Type B pancreatic cell (in vitro differentiated cells): ENCODE measurements around the gene STARD13. TPM values are rescaled to one million over a fixed set of nuclear protein-coding genes. Genes with fewer than 3 reads are reported as not detected.

Source experiments
- DNase-seq: peaks from one replicate; pipeline ENCODE4 v3.0.0; 2021; ENCODE audit warnings: mixed read lengths; ENCODE audit not compliant: unreplicated experiment; ENCODE audit errors: extremely low spot score
- H3K27ac Mint-ChIP-seq: 2 replicates; pipeline ENCODE4 v1.8.0; 2021; ENCODE audit warnings: mild to moderate bottlenecking, mixed read lengths
- H3K27me3 Mint-ChIP-seq: 2 replicates; pipeline ENCODE4 v1.8.0; 2021; ENCODE audit warnings: mixed read lengths
- H3K36me3 Mint-ChIP-seq: 2 replicates; pipeline ENCODE4 v1.8.0; 2021; ENCODE audit warnings: mixed read lengths
- H3K4me1 Mint-ChIP-seq: one replicate; pipeline ENCODE4 v1.8.0; 2021; ENCODE audit warnings: mixed read lengths; ENCODE audit not compliant: unreplicated experiment
- H3K4me3 Mint-ChIP-seq: 2 replicates; pipeline ENCODE4 v1.8.0; 2021; ENCODE audit warnings: mild to moderate bottlenecking, mixed read lengths
- H3K9me3 Mint-ChIP-seq: 2 replicates; pipeline ENCODE4 v1.8.0; 2021; ENCODE audit warnings: mixed read lengths
- total RNA-seq: library from RNA; stranded (reverse); gene quantifications from 2 replicates; pipeline ENCODE4 v1.2.1, GENCODE V29; 2021; ENCODE audit warnings: low replicate concordance
- TF ChIP-seq, protein P1 (sequence below): fragments of 200-600 bp; sonication (generic); conservative IDR thresholded peaks from 2 replicates; pipeline ENCODE4 v1.5.0; 2021; ENCODE audit warnings: antibody characterized with exemption, mild to moderate bottlenecking

Gene STARD13
- total RNA-seq, 1 donor from 2014 or later, result 12.1 TPM

DNA sequence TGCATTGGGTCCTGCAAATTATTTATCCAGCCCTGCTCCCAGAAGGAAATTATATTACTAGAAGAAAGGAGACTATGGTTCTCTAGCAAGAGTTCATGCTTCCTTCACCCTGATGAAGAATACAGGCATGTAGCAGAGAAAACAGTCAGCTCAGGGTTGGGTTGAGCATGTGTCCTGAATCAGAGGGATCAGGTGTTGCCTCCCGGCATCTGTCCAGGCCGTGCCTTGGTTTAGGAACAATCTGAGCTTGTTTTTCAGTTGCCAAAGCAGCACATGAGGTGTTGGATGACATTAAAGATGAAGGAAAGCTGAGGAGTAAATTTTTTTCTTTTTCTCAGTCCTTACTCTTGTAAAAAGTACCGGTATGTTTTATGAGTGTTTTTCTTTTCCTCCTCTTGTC is 207.3 kb downstream of the STARD13 start:
- DNase-seq, result no peak
- Mint-ChIP-seq H3K9me3 (no peaks in the 10 kb centered on the region), H3K4me1 (peaks cover 15% of the 10 kb centered on the region), H3K4me3 (no peak overlapping the region), H3K27ac (no peak overlapping the region), H3K36me3 (no peaks in the 10 kb centered on the region), H3K27me3 (no peaks in the 10 kb centered on the region)
- TF ChIP-seq, protein P1, sequence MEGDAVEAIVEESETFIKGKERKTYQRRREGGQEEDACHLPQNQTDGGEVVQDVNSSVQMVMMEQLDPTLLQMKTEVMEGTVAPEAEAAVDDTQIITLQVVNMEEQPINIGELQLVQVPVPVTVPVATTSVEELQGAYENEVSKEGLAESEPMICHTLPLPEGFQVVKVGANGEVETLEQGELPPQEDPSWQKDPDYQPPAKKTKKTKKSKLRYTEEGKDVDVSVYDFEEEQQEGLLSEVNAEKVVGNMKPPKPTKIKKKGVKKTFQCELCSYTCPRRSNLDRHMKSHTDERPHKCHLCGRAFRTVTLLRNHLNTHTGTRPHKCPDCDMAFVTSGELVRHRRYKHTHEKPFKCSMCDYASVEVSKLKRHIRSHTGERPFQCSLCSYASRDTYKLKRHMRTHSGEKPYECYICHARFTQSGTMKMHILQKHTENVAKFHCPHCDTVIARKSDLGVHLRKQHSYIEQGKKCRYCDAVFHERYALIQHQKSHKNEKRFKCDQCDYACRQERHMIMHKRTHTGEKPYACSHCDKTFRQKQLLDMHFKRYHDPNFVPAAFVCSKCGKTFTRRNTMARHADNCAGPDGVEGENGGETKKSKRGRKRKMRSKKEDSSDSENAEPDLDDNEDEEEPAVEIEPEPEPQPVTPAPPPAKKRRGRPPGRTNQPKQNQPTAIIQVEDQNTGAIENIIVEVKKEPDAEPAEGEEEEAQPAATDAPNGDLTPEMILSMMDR, result no peak

DNA sequence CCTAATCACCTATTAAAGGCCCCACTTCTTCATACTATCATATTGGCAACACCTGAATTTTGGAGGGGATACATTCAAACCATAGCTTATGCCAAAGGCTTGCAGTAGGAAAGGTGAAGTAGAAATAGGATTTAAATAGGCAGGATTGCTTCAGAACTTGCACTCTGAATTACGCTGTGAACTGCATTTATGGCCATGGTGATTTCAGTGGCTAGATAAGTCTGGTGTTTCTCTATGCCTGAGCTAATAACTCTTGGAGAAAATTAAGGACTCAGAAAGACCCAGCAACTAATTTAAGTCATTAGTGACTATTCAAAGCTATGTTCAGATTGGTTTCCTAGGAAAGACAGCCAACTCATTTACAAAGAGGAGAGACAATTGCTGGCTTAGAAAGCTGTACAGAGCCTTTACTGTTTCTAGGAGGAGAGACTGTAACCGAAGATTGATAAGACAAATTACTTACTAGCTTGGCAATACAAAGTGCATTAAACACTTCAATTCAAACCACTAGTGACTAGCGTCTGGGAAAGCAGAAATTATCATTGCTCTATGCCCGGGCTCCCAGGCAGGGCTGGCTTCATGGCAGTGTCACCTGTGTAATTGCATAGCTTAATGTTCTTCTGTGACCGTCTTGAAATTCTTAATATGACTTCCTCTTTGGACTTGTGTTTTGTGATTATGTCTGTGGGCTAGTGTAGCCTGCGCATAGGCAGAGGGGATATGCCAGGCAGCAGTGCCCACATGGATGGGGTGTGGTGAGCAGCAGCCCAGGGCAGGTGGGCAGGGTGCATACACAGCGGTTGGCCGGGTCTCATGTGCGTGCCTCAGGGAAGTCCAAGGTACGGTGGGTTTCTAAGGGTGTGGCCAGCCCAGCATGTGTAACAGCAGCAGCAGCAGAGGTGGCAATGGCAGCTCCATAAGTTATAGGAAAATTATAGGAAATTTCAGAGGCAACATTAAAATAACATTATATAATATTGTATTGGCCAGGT is 209.3 kb downstream of the STARD13 start:
- Mint-ChIP-seq H3K4me1 (peaks cover 15% of the 10 kb centered on the region), H3K9me3 (no peaks in the 10 kb centered on the region), H3K36me3 (no peaks in the 10 kb centered on the region), H3K27me3 (no peaks in the 10 kb centered on the region), H3K4me3 (no peak overlapping the region), H3K27ac (no peak overlapping the region)
- DNase-seq, result no peak
- TF ChIP-seq, protein P1, result no peak

DNA sequence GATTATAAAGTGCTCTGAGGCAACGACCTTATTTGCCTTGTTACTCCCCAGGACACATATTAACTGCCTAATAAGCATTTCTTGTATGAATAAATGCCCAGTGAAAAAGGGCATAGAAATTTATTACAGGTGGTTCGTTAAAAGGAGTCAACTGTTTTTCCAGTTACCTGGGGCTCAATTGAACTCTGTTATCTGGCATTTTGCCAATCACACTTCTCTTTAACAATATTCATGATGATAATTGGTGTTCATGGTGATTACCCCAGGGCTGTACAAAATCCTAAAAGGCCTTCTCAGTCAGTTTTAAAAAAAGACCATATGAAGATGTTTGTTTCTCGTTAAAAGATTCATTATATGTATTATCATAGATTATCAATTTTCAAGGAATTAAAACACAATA is 212.2 kb downstream of the STARD13 start:
- peaks cover 3% of the 10 kb centered on the region for H3K27me3 Mint-ChIP-seq
- H3K9me3 Mint-ChIP-seq, result no peaks in the 10 kb centered on the region
- TF ChIP-seq, protein P1, result no peak
- H3K4me3 Mint-ChIP-seq, result no peak overlapping the region
- H3K4me1 Mint-ChIP-seq, result peaks cover 9% of the 10 kb centered on the region
- no peak overlapping the region for H3K27ac Mint-ChIP-seq
- no peak for DNase-seq
- H3K36me3 Mint-ChIP-seq, result no peaks in the 10 kb centered on the region

DNA sequence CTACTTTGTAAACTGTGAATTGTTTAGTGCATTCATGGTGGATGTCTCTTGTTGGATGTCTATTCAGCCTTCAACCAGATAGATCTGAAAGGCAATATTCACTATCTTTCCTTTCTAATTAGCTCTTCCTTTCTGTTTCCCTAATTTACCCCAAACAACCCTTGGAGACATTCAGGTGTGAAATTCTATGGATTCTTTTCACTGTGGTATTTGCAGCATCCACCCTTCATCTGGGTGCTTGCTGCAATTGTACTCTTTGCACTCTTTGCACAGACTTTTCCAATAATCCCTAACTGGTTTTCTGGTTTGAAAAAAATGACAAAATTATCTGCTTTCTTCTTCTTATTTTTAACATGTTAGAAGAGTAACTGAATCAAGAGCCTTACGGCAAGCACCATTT is 212.8 kb downstream of the STARD13 start:
- no peak overlapping the region for H3K27ac Mint-ChIP-seq

DNA sequence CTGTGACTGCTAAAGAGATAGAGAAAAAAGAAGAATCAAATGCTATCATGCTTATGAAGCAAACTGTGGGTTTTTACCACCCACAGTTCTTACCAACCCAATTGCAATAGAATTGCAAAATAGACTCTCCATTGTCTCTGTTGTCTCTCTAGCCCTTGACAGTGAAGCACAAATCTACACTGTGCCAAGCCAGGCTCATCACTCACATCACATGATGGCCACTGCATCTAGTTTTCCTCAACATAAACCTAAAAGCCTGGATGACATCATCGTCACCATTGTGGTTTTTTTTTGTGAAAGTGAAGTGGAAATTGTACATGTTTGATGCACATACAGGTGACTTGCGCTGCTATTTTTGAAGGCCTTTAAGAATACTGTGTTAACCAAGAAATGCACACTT is 213.3 kb downstream of the STARD13 start:
- no peak for DNase-seq
- H3K4me3 Mint-ChIP-seq, result no peak overlapping the region
- H3K9me3 Mint-ChIP-seq, result peaks cover 6% of the 10 kb centered on the region
- H3K36me3 Mint-ChIP-seq, result no peaks in the 10 kb centered on the region
- TF ChIP-seq, protein P1, result no peak
- H3K27me3 Mint-ChIP-seq, result peaks cover 6% of the 10 kb centered on the region
- peaks cover 7% of the 10 kb centered on the region for H3K4me1 Mint-ChIP-seq
- no peak overlapping the region for H3K27ac Mint-ChIP-seq

More for the DNA sequence above, 212.8 kb downstream of the STARD13 start:
- H3K4me3 Mint-ChIP-seq, result no peak overlapping the region
- H3K27me3 Mint-ChIP-seq, result peaks cover 4% of the 10 kb centered on the region
- DNase-seq, result no peak
- H3K9me3 Mint-ChIP-seq, result peaks cover 3% of the 10 kb centered on the region
- TF ChIP-seq, protein P1, result no peak
- peaks cover 7% of the 10 kb centered on the region for H3K4me1 Mint-ChIP-seq
- no peaks in the 10 kb centered on the region for H3K36me3 Mint-ChIP-seq
